OCI-LY7 (cell line): ENCODE results near the gene PLXNB2. TPM values are rescaled to one million over a fixed set of nuclear protein-coding genes. Genes with fewer than 3 reads are reported as not detected.

Experiments used
- BruUV-seq: library from RNA; stranded (reverse); fragments of 400-500 nt; replicated peaks from 2 replicates; lab custom pipeline; 2021; lab: Mats Ljungman, UMichigan
- CTCF ChIA-PET: fragments of 300-600 bp; sonication (Branson Sonifier 250); formaldehyde crosslinking; loops from one replicate; lab custom pipeline; 2022; ENCODE audit warnings: antibody characterized with exemption; ENCODE audit not compliant: unreplicated experiment; lab: Charles Lee
- POLR2A ChIA-PET: fragments of 300-600 bp; sonication (Branson Sonifier 250); formaldehyde crosslinking; loops from one replicate; lab custom pipeline; 2022; ENCODE audit warnings: antibody characterized with exemption; lab: Charles Lee
- DNase-seq: peaks from one replicate; pipeline ENCODE4 v3.0.0-alpha.2; 2015; ENCODE audit warnings: low spot score
- H2AFZ ChIP-seq: fragments of 200-600 bp; sonication (generic), shearing (Covaris generic); 2 replicates; pipeline ENCODE4 v1.6.1; 2014; ENCODE audit warnings: mild to moderate bottlenecking, antibody characterized with exemption, low read length, moderate library complexity
- H3K27ac ChIP-seq: fragments of 200-600 bp; sonication (generic); 2 replicates; pipeline ENCODE4 v1.5.1; 2014; ENCODE audit warnings: mixed run types, low read depth, mild to moderate bottlenecking, moderate library complexity, low read length, inconsistent platforms; ENCODE audit not compliant: poor library complexity, severe bottlenecking
- H3K36me3 ChIP-seq: fragments of 200-600 bp; sonication (generic); 2 replicates; pipeline ENCODE4 v1.6.1; 2014; ENCODE audit warnings: mild to moderate bottlenecking, antibody characterized with exemption, low read length, moderate library complexity, mixed read lengths; ENCODE audit not compliant: insufficient read depth
- H3K4me1 ChIP-seq: fragments of 200-600 bp; sonication (generic); 2 replicates; pipeline ENCODE4 v1.5.1; 2014; ENCODE audit warnings: mild to moderate bottlenecking, low read length; ENCODE audit not compliant: insufficient read depth, poor library complexity, severe bottlenecking
- H3K4me2 ChIP-seq: fragments of 200-600 bp; sonication (generic); 2 replicates; pipeline ENCODE4 v1.6.1; 2014; ENCODE audit warnings: mild to moderate bottlenecking, low read length
- H3K4me3 ChIP-seq: fragments of 200-600 bp; sonication (generic); 2 replicates; pipeline ENCODE4 v1.5.1; 2014; ENCODE audit warnings: mild to moderate bottlenecking, low read depth, low read length; ENCODE audit not compliant: poor library complexity, severe bottlenecking
- H3K79me2 ChIP-seq: fragments of 200-600 bp; sonication (generic); 2 replicates; pipeline ENCODE4 v1.6.1; 2016; ENCODE audit warnings: low read depth, mild to moderate bottlenecking, low read length, moderate library complexity, mixed read lengths; ENCODE audit not compliant: insufficient read depth
- H3K9me2 ChIP-seq: fragments of 200-600 bp; sonication (generic); 2 replicates; pipeline ENCODE4 v1.6.1; 2016; ENCODE audit warnings: mild to moderate bottlenecking, low read length, mixed read lengths; ENCODE audit not compliant: insufficient read depth
- H3K9me3 ChIP-seq: fragments of 200-600 bp; sonication (generic); 2 replicates; pipeline ENCODE4 v1.6.1; 2014; ENCODE audit warnings: mild to moderate bottlenecking, mixed run types, low read length, mixed read lengths
- H4K20me1 ChIP-seq: fragments of 200-600 bp; sonication (generic); 2 replicates; pipeline ENCODE4 v1.6.1; 2014; ENCODE audit warnings: mild to moderate bottlenecking, antibody characterized with exemption, low read length, moderate library complexity, mixed read lengths; ENCODE audit not compliant: insufficient read depth
- EZH2phosphoT487 ChIP-seq: fragments of 200-600 bp; sonication (generic); IDR thresholded peaks from 2 replicates; pipeline ENCODE4 v1.6.1; 2018; ENCODE audit warnings: low read depth, borderline replicate concordance, mild to moderate bottlenecking, mixed run types, antibody characterized with exemption, low read length, moderate library complexity, mixed read lengths
- intact Hi-C: fragments of 100-400 bp; cut with micrococcal nuclease; formaldehyde crosslinking; loops from one replicate; pipeline ENCODE4 v1.10.0; 2022; ENCODE audit not compliant: unreplicated experiment
- total RNA-seq, 2 experiments: library from RNA; depleted of rRNA in 1 of 2; stranded (reverse); fragments of >200 nt in 1 of 2; shearing (Covaris generic) in 1 of 2; gene quantifications; 2 replicates each; pipeline ENCODE4 v1.2.3, GENCODE V29; 2014 to 2022
- TF ChIP-seq, protein P1 (sequence below): fragments of 200-600 bp; sonication (generic); conservative IDR thresholded peaks from 2 replicates; pipeline ENCODE4 v1.5.1; 2014; ENCODE audit warnings: mild to moderate bottlenecking, antibody characterized with exemption, low read length, moderate library complexity, mixed read lengths

PLXNB2 gene
- total RNA-seq, 2 experiments from 2014 or later, result 10.7 to 39.2 TPM

- DNase-seq, result peak; percentile 87
- no peaks in the 10 kb centered on the region for H3K9me2 ChIP-seq
- H3K36me3 ChIP-seq, result no peaks in the 10 kb centered on the region
- H3K27ac ChIP-seq, result peak within 1 kb of the TSS; percentile 33
- H3K4me2 ChIP-seq, result peak within 1 kb of the TSS; percentile 75
- POLR2A ChIA-PET, result no interaction called here
- no peaks in the 10 kb centered on the region for H3K79me2 ChIP-seq
- H3K4me1 ChIP-seq, result peaks cover 33% of the 10 kb centered on the region
- intact Hi-C loops, result loop anchor here (1.0 to 5.0 kb wide), 4 partner anchors 13 to 50 kb away; no protein-coding TSS in a partner anchor
- no peak for TF ChIP-seq EZH2phosphoT487
- TF ChIP-seq, protein P1, sequence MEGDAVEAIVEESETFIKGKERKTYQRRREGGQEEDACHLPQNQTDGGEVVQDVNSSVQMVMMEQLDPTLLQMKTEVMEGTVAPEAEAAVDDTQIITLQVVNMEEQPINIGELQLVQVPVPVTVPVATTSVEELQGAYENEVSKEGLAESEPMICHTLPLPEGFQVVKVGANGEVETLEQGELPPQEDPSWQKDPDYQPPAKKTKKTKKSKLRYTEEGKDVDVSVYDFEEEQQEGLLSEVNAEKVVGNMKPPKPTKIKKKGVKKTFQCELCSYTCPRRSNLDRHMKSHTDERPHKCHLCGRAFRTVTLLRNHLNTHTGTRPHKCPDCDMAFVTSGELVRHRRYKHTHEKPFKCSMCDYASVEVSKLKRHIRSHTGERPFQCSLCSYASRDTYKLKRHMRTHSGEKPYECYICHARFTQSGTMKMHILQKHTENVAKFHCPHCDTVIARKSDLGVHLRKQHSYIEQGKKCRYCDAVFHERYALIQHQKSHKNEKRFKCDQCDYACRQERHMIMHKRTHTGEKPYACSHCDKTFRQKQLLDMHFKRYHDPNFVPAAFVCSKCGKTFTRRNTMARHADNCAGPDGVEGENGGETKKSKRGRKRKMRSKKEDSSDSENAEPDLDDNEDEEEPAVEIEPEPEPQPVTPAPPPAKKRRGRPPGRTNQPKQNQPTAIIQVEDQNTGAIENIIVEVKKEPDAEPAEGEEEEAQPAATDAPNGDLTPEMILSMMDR, result peak; percentile 54
- BruUV-seq, result no TSS peak
- no peaks in the 10 kb centered on the region for H4K20me1 ChIP-seq
- H3K9me3 ChIP-seq, result no peaks in the 10 kb centered on the region
- H2AFZ ChIP-seq, result peak within 1 kb of the TSS; percentile 92
- H3K4me3 ChIP-seq, result peak within 1 kb of the TSS; percentile 77
- CTCF ChIA-PET, result interaction anchor here (1.2 kb wide), 1 partner anchor 51 kb away, joined by 3 read pairs; no protein-coding TSS in a partner anchor
Measured at GRCh38 chr22:50326956-50327710, 19.7 kb upstream of the PLXNB2 start, which contains the start of gene DENND6B. TSS of gene DENND6B (minus strand) at chr22:50327012. CDS start at chr22:50326988, 24 bp downstream.

GRCh38 chr22:50326225-50326955, 18.9 kb upstream of the PLXNB2 start:
- Histone ChIP-seq H3K9me2 (no peaks in the 10 kb centered on the region), H3K36me3 (no peaks in the 10 kb centered on the region), H3K4me3 (peak overlapping the region; percentile 77), H2AFZ (no peak overlapping the region), H3K4me1 (peaks cover 33% of the 10 kb centered on the region), H3K27ac (no peak overlapping the region), H3K9me3 (no peaks in the 10 kb centered on the region), H4K20me1 (no peaks in the 10 kb centered on the region), H3K79me2 (no peaks in the 10 kb centered on the region), H3K4me2 (peak overlapping the region; percentile 59)
- no TSS peak for BruUV-seq
- intact Hi-C loops, result loop anchor here (2.0 to 5.0 kb wide), 2 partner anchors 34 to 50 kb away; no protein-coding TSS in a partner anchor
- no peak for DNase-seq
- ChIA-PET CTCF (interaction anchor here (0.5 to 0.8 kb wide), 2 partner anchors 10 to 50 kb away, joined by 3 to 20 read pairs; no protein-coding TSS in a partner anchor), POLR2A (no interaction called here)
- no peak for TF ChIP-seq EZH2phosphoT487
- TF ChIP-seq, protein P1, result no peak
